Measurements from ENCODE around the gene LAG3. TPM values are rescaled to one million over a fixed set of nuclear protein-coding genes. Genes with fewer than 3 reads are reported as not detected.
A peak's percentile ranks its signal among the peaks of the same experiment; 100 is the strongest.

Gene LAG3
- polyA plus RNA-seq, 4 donors: 0.67 to 5.9 (median 1.3) TPM

- Histone ChIP-seq H3K27ac (ENCODE audit: low read depth in 1 of 3, low read length in 2 of 3) (no peak overlapping the region), H3K4me1 (ENCODE audit: control insufficient read depth in 3 of 3, insufficient read depth in 2 of 3, low read depth in 1 of 3, low read length in 2 of 3) (peaks cover 0 to 11% (median 6%) of the 10 kb centered on the region in 3 donors), H3K9me3 (ENCODE audit: control insufficient read depth in 2 of 2, insufficient read depth in 1 of 2, low read depth in 1 of 2, low read length in 1 of 2) (no peaks in the 10 kb centered on the region), H3K4me3 (ENCODE audit: low read depth in 1 of 3, low read length in 3 of 3) (no peak overlapping the region), H3K36me3 (ENCODE audit: control insufficient read depth in 3 of 3, insufficient read depth in 2 of 3, low read depth in 1 of 3, low read length in 3 of 3) (peaks cover 0 to 1% (median 0%) of the 10 kb centered on the region in 3 donors), H3K27me3 (ENCODE audit: control insufficient read depth in 3 of 3, insufficient read depth in 3 of 3, low read length in 3 of 3) (no peaks in the 10 kb centered on the region)
- 44 to 69% (median 61%) methylated on average over 8 of the region's 8 CpGs for WGBS, 3 donors
- no peak for DNase-seq
- no peak for FAIRE-seq
Observed at GRCh38 chr12:6757028-6757690, 15.2 kb upstream of the LAG3 start.

- no peaks in the 10 kb centered on the region for H3K36me3 ChIP-seq (ENCODE audit: control insufficient read depth in 3 of 3, insufficient read depth in 2 of 3, low read depth in 1 of 3, low read length in 3 of 3)
- H3K4me3 ChIP-seq (ENCODE audit: low read depth in 1 of 3, low read length in 3 of 3): no peak overlapping the region
- 81 to 84% (median 84%) methylated on average over 9 of the region's 9 CpGs for WGBS, 3 donors
- no peaks in the 10 kb centered on the region for H3K9me3 ChIP-seq (ENCODE audit: control insufficient read depth in 2 of 2, insufficient read depth in 1 of 2, low read depth in 1 of 2, low read length in 1 of 2)
- H3K4me1 ChIP-seq (ENCODE audit: control insufficient read depth in 3 of 3, insufficient read depth in 2 of 3, low read depth in 1 of 3, low read length in 2 of 3): peaks cover 0 to 15% (median 7%) of the 10 kb centered on the region in 3 donors
- no peak for DNase-seq
- H3K27ac ChIP-seq (ENCODE audit: low read depth in 1 of 3, low read length in 2 of 3): no peak overlapping the region
- H3K27me3 ChIP-seq (ENCODE audit: control insufficient read depth in 3 of 3, insufficient read depth in 3 of 3, low read length in 3 of 3): no peaks in the 10 kb centered on the region
- FAIRE-seq: no peak
Observed at GRCh38 chr12:6758506-6759095, 13.7 kb upstream of the LAG3 start.

- FAIRE-seq (no peak), DNase-seq (no peak)
- no peaks in the 10 kb centered on the region for H3K36me3 ChIP-seq (ENCODE audit: control insufficient read depth in 3 of 3, insufficient read depth in 2 of 3, low read depth in 1 of 3, low read length in 3 of 3)
- H3K4me3 ChIP-seq (ENCODE audit: low read depth in 1 of 3, low read length in 3 of 3): no peak overlapping the region
- H3K4me1 ChIP-seq (ENCODE audit: control insufficient read depth in 3 of 3, insufficient read depth in 2 of 3, low read depth in 1 of 3, low read length in 2 of 3): peaks cover 0 to 15% (median 9%) of the 10 kb centered on the region in 3 donors
- H3K9me3 ChIP-seq (ENCODE audit: control insufficient read depth in 2 of 2, insufficient read depth in 1 of 2, low read depth in 1 of 2, low read length in 1 of 2): no peaks in the 10 kb centered on the region
- H3K27me3 ChIP-seq (ENCODE audit: control insufficient read depth in 3 of 3, insufficient read depth in 3 of 3, low read length in 3 of 3): no peaks in the 10 kb centered on the region
- WGBS, 3 donors: 90 to 98% (median 91%) methylated on average over 5 of the region's 5 CpGs
- H3K27ac ChIP-seq (ENCODE audit: low read depth in 1 of 3, low read length in 2 of 3): no peak overlapping the region
Observed at GRCh38 chr12:6759741-6760140, 12.6 kb upstream of the LAG3 start.

DNA sequence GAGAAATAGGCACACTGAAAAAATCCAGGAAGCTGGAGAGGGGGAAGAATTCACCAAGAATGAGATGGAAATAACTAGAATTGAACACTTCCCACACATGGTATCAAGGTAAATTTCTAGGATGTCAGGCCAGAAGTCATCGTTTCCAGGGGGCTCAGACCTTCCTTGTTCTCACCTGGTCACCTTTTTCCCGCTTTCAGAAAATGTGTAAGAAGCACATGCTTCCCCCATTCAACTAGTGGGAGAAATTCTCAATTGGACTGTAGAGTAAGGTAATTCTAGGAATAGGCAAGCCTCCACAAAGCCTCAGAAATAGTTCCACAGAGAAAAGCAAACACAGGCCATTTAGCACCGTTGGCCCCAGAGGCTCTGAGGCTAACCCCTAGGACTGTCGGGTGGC is 8.9 kb upstream of the LAG3 start:
- no peaks in the 10 kb centered on the region for H3K9me3 ChIP-seq (ENCODE audit: control insufficient read depth in 2 of 2, insufficient read depth in 1 of 2, low read depth in 1 of 2, low read length in 1 of 2)
- peak overlapping the region; percentile 21 to 93 (median 88) for H3K27ac ChIP-seq (ENCODE audit: low read depth in 1 of 3, low read length in 2 of 3)
- H3K27me3 ChIP-seq (ENCODE audit: control insufficient read depth in 3 of 3, insufficient read depth in 3 of 3, low read length in 3 of 3): no peaks in the 10 kb centered on the region
- DNase-seq (no peak), FAIRE-seq (no peak)
- H3K36me3 ChIP-seq (ENCODE audit: control insufficient read depth in 3 of 3, insufficient read depth in 2 of 3, low read depth in 1 of 3, low read length in 3 of 3): peaks cover 0 to 5% (median 0%) of the 10 kb centered on the region in 3 donors
- WGBS, 3 donors: 65 to 77% (median 75%) methylated on average over 4 of the region's 4 CpGs
- peaks cover 7 to 41% (median 15%) of the 10 kb centered on the region in 3 donors for H3K4me1 ChIP-seq (ENCODE audit: control insufficient read depth in 3 of 3, insufficient read depth in 2 of 3, low read depth in 1 of 3, low read length in 2 of 3)
- peak overlapping the region in 1 of 3 donors; percentile 30 for H3K4me3 ChIP-seq (ENCODE audit: low read depth in 1 of 3, low read length in 3 of 3)

GRCh38 chr12:6764011-6764828 is 8.1 kb upstream of the LAG3 start:
- DNase-seq (peak; percentile 86 to 93), FAIRE-seq (no peak)
- Histone ChIP-seq H3K9me3 (ENCODE audit: control insufficient read depth in 2 of 2, insufficient read depth in 1 of 2, low read depth in 1 of 2, low read length in 1 of 2) (no peaks in the 10 kb centered on the region), H3K4me1 (ENCODE audit: control insufficient read depth in 3 of 3, insufficient read depth in 2 of 3, low read depth in 1 of 3, low read length in 2 of 3) (peaks cover 7 to 48% (median 15%) of the 10 kb centered on the region in 3 donors), H3K27me3 (ENCODE audit: control insufficient read depth in 3 of 3, insufficient read depth in 3 of 3, low read length in 3 of 3) (no peaks in the 10 kb centered on the region), H3K36me3 (ENCODE audit: control insufficient read depth in 3 of 3, insufficient read depth in 2 of 3, low read depth in 1 of 3, low read length in 3 of 3) (peaks cover 0 to 9% (median 0%) of the 10 kb centered on the region in 3 donors), H3K27ac (ENCODE audit: low read depth in 1 of 3, low read length in 2 of 3) (peak overlapping the region in 2 of 3 donors; percentile 88 to 93), H3K4me3 (ENCODE audit: low read depth in 1 of 3, low read length in 3 of 3) (peak overlapping the region in 1 of 3 donors; percentile 30)
- WGBS, 3 donors: 3 to 6% (median 6%) methylated on average over 15 to 16 of the region's 16 CpGs

GRCh38 chr12:6765048-6765633 is 7.2 kb upstream of the LAG3 start:
- peak in 1 of 2 donors; percentile 32 for DNase-seq
- Histone ChIP-seq H3K4me1 (ENCODE audit: control insufficient read depth in 3 of 3, insufficient read depth in 2 of 3, low read depth in 1 of 3, low read length in 2 of 3) (peaks cover 7 to 48% (median 15%) of the 10 kb centered on the region in 3 donors), H3K27ac (ENCODE audit: low read depth in 1 of 3, low read length in 2 of 3) (peak overlapping the region; percentile 3 to 93 (median 8)), H3K36me3 (ENCODE audit: control insufficient read depth in 3 of 3, insufficient read depth in 2 of 3, low read depth in 1 of 3, low read length in 3 of 3) (peaks cover 0 to 18% (median 0%) of the 10 kb centered on the region in 3 donors), H3K9me3 (ENCODE audit: control insufficient read depth in 2 of 2, insufficient read depth in 1 of 2, low read depth in 1 of 2, low read length in 1 of 2) (no peaks in the 10 kb centered on the region), H3K4me3 (ENCODE audit: low read depth in 1 of 3, low read length in 3 of 3) (peak overlapping the region in 1 of 3 donors; percentile 45), H3K27me3 (ENCODE audit: control insufficient read depth in 3 of 3, insufficient read depth in 3 of 3, low read length in 3 of 3) (no peaks in the 10 kb centered on the region)
- no peak for FAIRE-seq
- 13 to 30% (median 20%) methylated on average over 7 of the region's 7 CpGs for WGBS, 3 donors

- Histone ChIP-seq H3K4me3 (ENCODE audit: low read depth in 1 of 3, low read length in 3 of 3) (peak within 1 kb of the TSS; percentile 78 to 92 (median 82)), H3K27me3 (ENCODE audit: control insufficient read depth in 3 of 3, insufficient read depth in 3 of 3, low read length in 3 of 3) (no peaks in the 10 kb centered on the region), H3K36me3 (ENCODE audit: control insufficient read depth in 3 of 3, insufficient read depth in 2 of 3, low read depth in 1 of 3, low read length in 3 of 3) (peaks cover 0 to 26% (median 2%) of the 10 kb centered on the region in 3 donors), H3K9me3 (ENCODE audit: control insufficient read depth in 2 of 2, insufficient read depth in 1 of 2, low read depth in 1 of 2, low read length in 1 of 2) (no peaks in the 10 kb centered on the region), H3K4me1 (ENCODE audit: control insufficient read depth in 3 of 3, insufficient read depth in 2 of 3, low read depth in 1 of 3, low read length in 2 of 3) (peaks cover 7 to 48% (median 15%) of the 10 kb centered on the region in 3 donors), H3K27ac (ENCODE audit: low read depth in 1 of 3, low read length in 2 of 3) (peak within 1 kb of the TSS; percentile 68 to 93 (median 71))
- DNase-seq (peak; percentile 39 to 81), FAIRE-seq (no peak)
- WGBS, 3 donors: 2% methylated on average over 37 to 63 of the region's 63 CpGs
Observed at GRCh38 chr12:6765634-6766581, 6.4 kb upstream of the LAG3 start, which contains the start of gene PTMS. TSS of gene PTMS (plus strand) at chr12:6766363. CDS start at chr12:6766706, 343 bp downstream.

Measured in small intestine (tissue), 7 donors.